Heart right ventricle (tissue), 16 donors: ENCODE data around the gene NBEAL2. TPM values are rescaled to one million over a fixed set of nuclear protein-coding genes. Genes with fewer than 3 reads are reported as not detected.
A peak's percentile ranks its signal among the peaks of the same experiment; 100 is the strongest.

Experiments used
- ATAC-seq, 8 donors: fragments of 200-7000 bp; cut with Tn5 transposase; one replicate each; pipeline ENCODE4 v1.9.1; 2020; ENCODE audit warnings: mild to moderate bottlenecking in 8 of 8, moderate library complexity in 8 of 8, moderate number of reproducible peaks in 1 of 8
- DNase-seq, 2 donors: peaks; one replicate each; pipeline ENCODE4 v3.0.0-alpha.2; 2020
- H3K27ac ChIP-seq, 10 donors: fragments of 200-600 bp; sonication (generic) in 2 of 10; one replicate each; pipeline versions ENCODE4 v1.5.0 to v1.8.0; 2020 to 2022; ENCODE audit warnings: mild to moderate bottlenecking in 3 of 10
- H3K27me3 ChIP-seq, 7 donors: fragments of 200-600 bp; one replicate each; pipeline ENCODE4 v1.8.0; 2021 to 2022; ENCODE audit warnings: mild to moderate bottlenecking in 2 of 7
- H3K36me3 ChIP-seq, 9 donors: fragments of 200-600 bp; sonication (generic) in 1 of 9; one replicate each; pipeline versions ENCODE4 v1.5.0 to v1.8.0; 2020 to 2022; ENCODE audit warnings: mild to moderate bottlenecking in 2 of 9
- H3K4me1 ChIP-seq, 9 donors: fragments of 200-600 bp; sonication (generic) in 1 of 9; one replicate each; pipeline versions ENCODE4 v1.5.0 to v1.8.0; 2020 to 2022; ENCODE audit warnings: mild to moderate bottlenecking in 4 of 9
- H3K4me3 ChIP-seq, 10 donors: fragments of 200-600 bp; sonication (generic) in 2 of 10; one replicate each; pipeline versions ENCODE4 v1.5.0 to v1.8.0; 2020 to 2022; ENCODE audit warnings: mild to moderate bottlenecking in 7 of 10, moderate library complexity in 2 of 10
- H3K9me3 ChIP-seq, 11 donors: fragments of 200-600 bp in 10 of 11; sonication (generic) in 2 of 11; one replicate each; pipeline versions ENCODE4 v1.5.0 to v1.8.0; 2013 to 2022; ENCODE audit warnings: mild to moderate bottlenecking in 2 of 11, control low read depth in 1 of 11, moderate library complexity in 1 of 11
- CTCF ChIP-seq, 9 donors: fragments of 200-600 bp; sonication (generic) in 2 of 9; IDR thresholded peaks; one replicate each; pipeline versions ENCODE4 v1.5.0 to v1.8.0; 2021 to 2022; ENCODE audit warnings: antibody characterized with exemption in 9 of 9, mild to moderate bottlenecking in 5 of 9, moderate library complexity in 1 of 9
- whole genome bisulfite sequencing, 2 donors: extraction: QIAGEN DNeasy Blood & Tissue Kit; methylation state at CpG; one replicate each; pipeline ENCODE4 v1.1.7; 2013; ENCODE audit warnings: inconsistent platforms in 1 of 2; 5-methylcytosine and 5-hydroxymethylcytosine counted together
- intact Hi-C, 10 donors: fragments of 100-400 bp; cut with DNase I; formaldehyde crosslinking; loops; one replicate each; pipeline versions ENCODE4 v1.11.1 to v1.14.2; 2022
- polyA plus RNA-seq, 2 donors: library from polyadenylated mRNA; stranded (reverse); fragments of 200-250 nt; gene quantifications; one replicate each; pipeline ENCODE4 v1.2.3, GENCODE V29; 2013
- total RNA-seq, 10 donors: library from RNA; stranded (reverse); fragmentation: NEBNext Ultra II Directional in 3 of 10; extraction: Animal tissue kit (Norgen Biotek cat#: 25700) in 3 of 10; gene quantifications; one replicate each; pipeline versions ENCODE4 v1.2.1 to v1.2.4, GENCODE V29; 2021 to 2023
- donor health status: Arrhythmogenic right ventricular cardiomyopathy.
- donor health status: ischemic (EF 13 %, LVEDD 7.1; RV severe dilation, severe dysfunction).
- donor health status: healthy with polysubstance abuse.
- donor health status: DM: no; HTN: yes; CAD: no.
- donor health status: DM: no; HTN: no; CAD: no.
- donor health status: ischemic (EF 25% LVEDD 6.9; RV normal size, moderate dysfunction).
- donor health status: ischemic (EF 25% LVEDD 5.7; RV mildly dilated, moderate dysfunction).
- donor health status: healthy.
- donor health status: DM: yes; HTN: yes; CAD: no.
- donor health status: Ischemic cardiomyopathy.
- donor health status: ischemic (EF 35%, LVEDD 5.7; RV mildly dilated, moderate dysfunction).
- donor health status: nonischemic (EF 11% LVEDD 7.7; RV severe dilation, severe dysfunction).
- donor health status: DM: yes; HTN: yes; CAD: no.
- donor health status: PGD.
- donor health status: ischemic (EF 29% LVEDD 5.4; RV normal size, mild dysfunction).
- donor health status: nonischemic (EF 23%, LVEDD 6.1; RV moderate dilation, normal function).

NBEAL2 gene
- total and polyA plus RNA-seq, 12 donors: 7.6 to 51.1 (median 13.7) TPM

GRCh38 chr3:46942481-46943236 is 36.8 kb upstream of the NBEAL2 start:
- H3K4me1 ChIP-seq: peaks cover 25 to 85% (median 74%) of the 10 kb centered on the region in 9 donors
- intact Hi-C loops: no loop called here
- peak in 3 of 8 donors; percentile 0 to 3 (median 1) for ATAC-seq
- peaks cover 0 to 62% (median 17%) of the 10 kb centered on the region in 9 donors for H3K36me3 ChIP-seq
- no peaks in the 10 kb centered on the region for H3K27me3 ChIP-seq
- no peak overlapping the region for H3K4me3 ChIP-seq
- WGBS, 2 donors: 71 to 83% methylated on average over 12 of the region's 12 CpGs
- no peak for DNase-seq
- TF ChIP-seq CTCF (IDR thresholded peaks at IDR 0.05): no peak
- no peaks in the 10 kb centered on the region for H3K9me3 ChIP-seq
- peak overlapping the region; percentile 71 to 87 (median 85) for H3K27ac ChIP-seq

- Histone ChIP-seq H3K27me3 (no peaks in the 10 kb centered on the region), H3K9me3 (no peaks in the 10 kb centered on the region), H3K36me3 (peaks cover 0 to 58% (median 17%) of the 10 kb centered on the region in 9 donors), H3K27ac (peak overlapping the region; percentile 71 to 87 (median 85)), H3K4me1 (peaks cover 34 to 85% (median 76%) of the 10 kb centered on the region in 9 donors), H3K4me3 (peak overlapping the region in 1 of 10 donors; percentile 11)
- peak in 7 of 8 donors; percentile 21 to 66 (median 46) for ATAC-seq
- intact Hi-C loops: no loop called here
- WGBS, 2 donors: 43 to 60% methylated on average over 12 of the region's 12 CpGs
- no peak for TF ChIP-seq CTCF (IDR thresholded peaks at IDR 0.05)
- DNase-seq: no peak
These were observed 36.0 kb upstream of the NBEAL2 start for GRCh38 chr3:46943237-46944187.

GRCh38 chr3:46944191-46944590 is 35.3 kb upstream of the NBEAL2 start:
- no peak for TF ChIP-seq CTCF (IDR thresholded peaks at IDR 0.05)
- 54 to 71% methylated on average over 8 of the region's 8 CpGs for WGBS, 2 donors
- Histone ChIP-seq H3K27me3 (no peaks in the 10 kb centered on the region), H3K9me3 (no peaks in the 10 kb centered on the region), H3K36me3 (peaks cover 0 to 51% (median 14%) of the 10 kb centered on the region in 9 donors), H3K4me3 (no peak overlapping the region), H3K27ac (peak overlapping the region; percentile 71 to 87 (median 85)), H3K4me1 (peaks cover 41 to 85% (median 76%) of the 10 kb centered on the region in 9 donors)
- DNase-seq: no peak
- intact Hi-C loops: no loop called here
- peak in 5 of 8 donors; percentile 2 to 34 (median 23) for ATAC-seq

- peaks cover 0 to 32% (median 0%) of the 10 kb centered on the region in 9 donors for H3K36me3 ChIP-seq
- no peaks in the 10 kb centered on the region for H3K9me3 ChIP-seq
- H3K4me3 ChIP-seq: no peak overlapping the region
- no peak for TF ChIP-seq CTCF (IDR thresholded peaks at IDR 0.05)
- peaks cover 45 to 97% (median 87%) of the 10 kb centered on the region in 9 donors for H3K4me1 ChIP-seq
- WGBS, 2 donors: 66 to 68% methylated on average over 6 of the region's 6 CpGs
- DNase-seq (no peak), ATAC-seq (no peak)
- peak overlapping the region in 8 of 10 donors; percentile 69 to 92 (median 84) for H3K27ac ChIP-seq
- no peaks in the 10 kb centered on the region for H3K27me3 ChIP-seq
- intact Hi-C loops: no loop called here
These were observed 33.0 kb upstream of the NBEAL2 start for GRCh38 chr3:46946416-46946815.
